HepG2 (cell line): ENCODE data around the gene GRIN3B. TPM values are rescaled to one million over a fixed set of nuclear protein-coding genes. Genes with fewer than 3 reads are reported as not detected.

ENCODE experiments used
- CREM ChIP-seq, 2 experiments: sonication (generic) in 1 of 2; formaldehyde crosslinking in 1 of 2; IDR thresholded peaks; 2 replicates each; pipeline versions ENCODE4 v1.4.0 to v1.6.1; 2016 to 2020; ENCODE audit warnings: antibody characterized with exemption in 1 of 2, mild to moderate bottlenecking in 1 of 2, missing genetic modification reagents in 1 of 2
- FOXM1 ChIP-seq: sonication (generic); formaldehyde crosslinking; IDR thresholded peaks from 2 replicates; pipeline ENCODE4 v1.5.0; 2020; ENCODE audit warnings: missing genetic modification reagents
- GTF3A ChIP-seq: sonication (generic); formaldehyde crosslinking; conservative IDR thresholded peaks from 2 replicates; pipeline ENCODE4 v1.4.0; 2020; ENCODE audit warnings: mild to moderate bottlenecking, missing genetic modification reagents
- KAT8 ChIP-seq: IDR thresholded peaks from 2 replicates; pipeline ENCODE4 v1.6.1; 2016; ENCODE audit warnings: missing genetic modification reagents, missing compliant biosample characterization
- NKX3-1 ChIP-seq: sonication (generic); formaldehyde crosslinking; IDR thresholded peaks from 2 replicates; pipeline ENCODE4 v1.5.0; 2020; ENCODE audit warnings: missing genetic modification reagents
- ZFP36 ChIP-seq: fragments of 150-350 bp; IDR thresholded peaks from 2 replicates; pipeline ENCODE4 v1.6.1; 2018; ENCODE audit warnings: borderline replicate concordance, low read length, low read depth; ENCODE audit not compliant: partially characterized antibody
- ZFP36L1 ChIP-seq: sonication (generic); formaldehyde crosslinking; IDR thresholded peaks from 2 replicates; pipeline ENCODE4 v1.8.0; 2022; ENCODE audit warnings: mild to moderate bottlenecking, missing genetic modification reagents, moderate library complexity
- ZNF569 ChIP-seq: sonication (generic); formaldehyde crosslinking; IDR thresholded peaks from 2 replicates; pipeline ENCODE4 v1.5.0; 2020; ENCODE audit warnings: mild to moderate bottlenecking, missing genetic modification reagents, moderate library complexity, borderline replicate concordance
- ZNF782 ChIP-seq: sonication (generic); formaldehyde crosslinking; IDR thresholded peaks from 2 replicates; pipeline ENCODE4 v1.4.0; 2020; ENCODE audit warnings: missing genetic modification reagents, mild to moderate bottlenecking, borderline replicate concordance
- polyA plus RNA-seq, 8 experiments: library from polyadenylated mRNA; depleted of rRNA in 3 of 8; stranded (reverse) in 7 of 8; unstranded in 1 of 8; fragments of >200 nt; fragmentation: Illumina TruSeq in 4 of 8; extraction: Trizol in 4 of 8; gene quantifications; 2 replicates each; pipeline versions ENCODE4 v1.2.1 to v1.2.3, GENCODE V29; 2011 to 2016; ENCODE audit warnings: low read depth in 4 of 8, missing spikeins in 1 of 8, mixed read lengths in 1 of 8; ENCODE audit not compliant: insufficient read depth in 1 of 8
- total RNA-seq, 5 experiments: library from RNA; depleted of rRNA; stranded (reverse); fragments of >200 nt; fragmentation: Illumina TruSeq; extraction: Trizol; gene quantifications; 2 replicates each; pipeline ENCODE4 v1.2.3, GENCODE V29; 2016; ENCODE audit warnings: low read depth in 1 of 5
- TF ChIP-seq, protein P1 (sequence below): fragments of 450-650 bp; IDR thresholded peaks from 2 replicates; pipeline ENCODE4 v1.6.1; 2016
- TF ChIP-seq, protein P2 (sequence below), 2 experiments: sonication (generic) in 1 of 2; formaldehyde crosslinking in 1 of 2; IDR thresholded peaks; 2 replicates each; pipeline versions ENCODE4 v1.4.0 to v1.6.1; 2016 to 2020; ENCODE audit warnings: borderline replicate concordance in 1 of 2, low read depth in 1 of 2, mild to moderate bottlenecking in 1 of 2, missing genetic modification reagents in 1 of 2
- TF ChIP-seq, protein P3 (sequence below): IDR thresholded peaks from 2 replicates; pipeline ENCODE4 v1.6.1; 2016; ENCODE audit warnings: missing compliant biosample characterization, missing genetic modification reagents, borderline replicate concordance
- TF ChIP-seq, protein P4 (sequence below): sonication (generic); formaldehyde crosslinking; IDR thresholded peaks from 2 replicates; pipeline ENCODE4 v1.4.0; 2020; ENCODE audit warnings: mild to moderate bottlenecking, missing genetic modification reagents
- TF ChIP-seq, protein P5 (sequence below): sonication (generic); formaldehyde crosslinking; conservative IDR thresholded peaks from 2 replicates; pipeline ENCODE4 v1.4.0; 2020; ENCODE audit warnings: missing genetic modification reagents

Gene GRIN3B
- total and polyA plus RNA-seq, 2 of the 13 experiments (the other 11 are each of a cell fraction or from before 2014, with no cell fraction given): 0.07 to 0.20 TPM

DNA sequence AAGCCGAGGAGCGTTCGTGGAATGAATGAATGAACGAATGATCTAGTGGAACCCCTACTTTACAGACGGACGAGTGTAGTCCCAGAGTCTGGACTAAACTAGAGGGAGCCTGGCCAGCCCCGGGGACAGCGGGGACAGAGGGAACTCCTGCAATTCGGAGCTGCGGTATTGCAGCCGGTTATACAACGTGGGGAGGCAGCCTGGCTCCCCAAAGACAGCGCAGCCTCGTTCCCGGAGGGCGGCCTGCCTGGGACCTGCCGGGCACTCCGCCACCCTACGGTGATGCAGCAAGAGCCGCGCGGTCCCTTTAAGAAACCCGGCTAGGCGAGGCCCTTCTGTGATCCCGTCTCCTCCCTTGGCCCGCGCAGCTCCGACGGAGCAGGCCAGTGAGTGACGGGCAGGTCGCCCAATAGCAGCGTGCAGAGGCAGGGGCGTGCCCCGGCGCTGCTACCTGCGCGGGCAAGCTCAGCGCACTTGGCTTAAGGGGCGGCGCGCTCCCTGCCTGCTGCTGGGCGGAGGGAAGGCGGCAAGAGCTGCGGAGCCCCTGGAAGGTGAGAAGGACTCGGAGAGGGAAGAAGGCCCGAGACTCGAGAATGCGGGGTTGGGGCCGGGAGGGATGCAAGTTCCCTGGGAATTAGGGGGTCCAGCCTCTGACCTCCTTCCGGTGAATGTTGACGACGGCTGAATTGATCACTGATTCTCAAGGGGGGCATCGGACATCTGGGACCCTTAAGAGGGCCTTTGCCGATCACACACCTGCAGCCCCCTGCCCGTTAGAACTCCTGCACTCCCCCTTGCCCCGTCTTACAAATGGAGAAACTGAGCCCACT, 39.6 kb downstream of the GRIN3B start, which contains the start of gene ABCA7 (continued):
- TF ChIP-seq, protein P1, sequence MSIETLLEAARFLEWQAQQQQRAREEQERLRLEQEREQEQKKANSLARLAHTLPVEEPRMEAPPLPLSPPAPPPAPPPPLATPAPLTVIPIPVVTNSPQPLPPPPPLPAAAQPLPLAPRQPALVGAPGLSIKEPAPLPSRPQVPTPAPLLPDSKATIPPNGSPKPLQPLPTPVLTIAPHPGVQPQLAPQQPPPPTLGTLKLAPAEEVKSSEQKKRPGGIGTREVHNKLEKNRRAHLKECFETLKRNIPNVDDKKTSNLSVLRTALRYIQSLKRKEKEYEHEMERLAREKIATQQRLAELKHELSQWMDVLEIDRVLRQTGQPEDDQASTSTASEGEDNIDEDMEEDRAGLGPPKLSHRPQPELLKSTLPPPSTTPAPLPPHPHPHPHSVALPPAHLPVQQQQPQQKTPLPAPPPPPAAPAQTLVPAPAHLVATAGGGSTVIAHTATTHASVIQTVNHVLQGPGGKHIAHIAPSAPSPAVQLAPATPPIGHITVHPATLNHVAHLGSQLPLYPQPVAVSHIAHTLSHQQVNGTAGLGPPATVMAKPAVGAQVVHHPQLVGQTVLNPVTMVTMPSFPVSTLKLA: no peak
- TF ChIP-seq, protein P2, sequence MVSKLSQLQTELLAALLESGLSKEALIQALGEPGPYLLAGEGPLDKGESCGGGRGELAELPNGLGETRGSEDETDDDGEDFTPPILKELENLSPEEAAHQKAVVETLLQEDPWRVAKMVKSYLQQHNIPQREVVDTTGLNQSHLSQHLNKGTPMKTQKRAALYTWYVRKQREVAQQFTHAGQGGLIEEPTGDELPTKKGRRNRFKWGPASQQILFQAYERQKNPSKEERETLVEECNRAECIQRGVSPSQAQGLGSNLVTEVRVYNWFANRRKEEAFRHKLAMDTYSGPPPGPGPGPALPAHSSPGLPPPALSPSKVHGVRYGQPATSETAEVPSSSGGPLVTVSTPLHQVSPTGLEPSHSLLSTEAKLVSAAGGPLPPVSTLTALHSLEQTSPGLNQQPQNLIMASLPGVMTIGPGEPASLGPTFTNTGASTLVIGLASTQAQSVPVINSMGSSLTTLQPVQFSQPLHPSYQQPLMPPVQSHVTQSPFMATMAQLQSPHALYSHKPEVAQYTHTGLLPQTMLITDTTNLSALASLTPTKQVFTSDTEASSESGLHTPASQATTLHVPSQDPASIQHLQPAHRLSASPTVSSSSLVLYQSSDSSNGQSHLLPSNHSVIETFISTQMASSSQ (IDR thresholded peaks at IDR 0.05; ENCODE audit: low read depth): no peak
- TF ChIP-seq, protein P2 (CRISPR knock-in tag; IDR thresholded peaks at IDR 0.05; ENCODE audit: borderline replicate concordance): peak; percentile 41; the same call in 1 of the 2 replicates
- TF ChIP-seq, protein P3, sequence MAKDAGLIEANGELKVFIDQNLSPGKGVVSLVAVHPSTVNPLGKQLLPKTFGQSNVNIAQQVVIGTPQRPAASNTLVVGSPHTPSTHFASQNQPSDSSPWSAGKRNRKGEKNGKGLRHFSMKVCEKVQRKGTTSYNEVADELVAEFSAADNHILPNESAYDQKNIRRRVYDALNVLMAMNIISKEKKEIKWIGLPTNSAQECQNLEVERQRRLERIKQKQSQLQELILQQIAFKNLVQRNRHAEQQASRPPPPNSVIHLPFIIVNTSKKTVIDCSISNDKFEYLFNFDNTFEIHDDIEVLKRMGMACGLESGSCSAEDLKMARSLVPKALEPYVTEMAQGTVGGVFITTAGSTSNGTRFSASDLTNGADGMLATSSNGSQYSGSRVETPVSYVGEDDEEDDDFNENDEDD: peak; percentile 91
- TF ChIP-seq ZNF569 (no peak), ZFP36 (no peak), CREM (IDR thresholded peaks at IDR 0.05) (no peak), CREM (CRISPR knock-in tag; IDR thresholded peaks at IDR 0.05) (no peak), FOXM1 (no peak), KAT8 (CRISPR knock-in tag) (peak; percentile 51), NKX3-1 (CRISPR knock-in tag) (no peak), GTF3A (CRISPR knock-in tag) (no peak), ZFP36L1 (CRISPR knock-in tag) (no peak), ZNF782 (no peak; the same call in 1 of the 2 replicates)
- TF ChIP-seq, protein P4, sequence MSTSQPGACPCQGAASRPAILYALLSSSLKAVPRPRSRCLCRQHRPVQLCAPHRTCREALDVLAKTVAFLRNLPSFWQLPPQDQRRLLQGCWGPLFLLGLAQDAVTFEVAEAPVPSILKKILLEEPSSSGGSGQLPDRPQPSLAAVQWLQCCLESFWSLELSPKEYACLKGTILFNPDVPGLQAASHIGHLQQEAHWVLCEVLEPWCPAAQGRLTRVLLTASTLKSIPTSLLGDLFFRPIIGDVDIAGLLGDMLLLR (CRISPR knock-in tag): no peak
- TF ChIP-seq, protein P5, sequence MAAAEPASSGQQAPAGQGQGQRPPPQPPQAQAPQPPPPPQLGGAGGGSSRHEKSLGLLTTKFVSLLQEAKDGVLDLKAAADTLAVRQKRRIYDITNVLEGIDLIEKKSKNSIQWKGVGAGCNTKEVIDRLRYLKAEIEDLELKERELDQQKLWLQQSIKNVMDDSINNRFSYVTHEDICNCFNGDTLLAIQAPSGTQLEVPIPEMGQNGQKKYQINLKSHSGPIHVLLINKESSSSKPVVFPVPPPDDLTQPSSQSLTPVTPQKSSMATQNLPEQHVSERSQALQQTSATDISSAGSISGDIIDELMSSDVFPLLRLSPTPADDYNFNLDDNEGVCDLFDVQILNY (CRISPR knock-in tag): peak; percentile 65
- TF ChIP-seq, all 625 proteins: peak for 163
